ENCODE results near the gene CMTM5.

Gene CMTM5

DNA sequence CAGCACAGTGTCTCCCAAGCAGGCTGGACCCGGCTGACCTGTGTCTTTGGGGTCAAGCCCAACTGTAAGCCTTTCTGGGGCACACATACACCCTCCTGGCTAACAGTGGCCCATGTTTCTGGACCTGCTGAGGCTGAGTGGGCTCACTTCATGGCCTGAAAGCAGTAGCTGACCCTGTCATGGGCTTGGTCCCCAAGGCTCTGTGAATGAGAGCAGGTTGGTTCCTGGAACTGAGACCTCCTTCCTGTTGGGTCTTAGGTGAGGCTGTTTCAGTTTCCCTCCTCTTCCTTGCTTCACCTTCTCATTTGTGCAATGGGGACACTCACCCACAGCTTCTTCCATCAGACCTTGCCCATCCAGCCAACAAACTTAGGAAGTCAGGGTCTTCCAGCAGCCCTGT lies 5.0 kb upstream of the CMTM5 start:
- DNase-seq (ENCODE audit: insufficient read length): no peak
- no peak for FAIRE-seq
- no peak for TF ChIP-seq TAF1 (IDR thresholded peaks at IDR 0.05; ENCODE audit: borderline replicate concordance, low read depth, low read length)
- TF ChIP-seq POLR2A (IDR thresholded peaks at IDR 0.05; ENCODE audit: low read depth, low read length): no peak
- TF ChIP-seq POLR2AphosphoS5 (IDR thresholded peaks at IDR 0.05; ENCODE audit: low read depth, low read length): no peak

DNA sequence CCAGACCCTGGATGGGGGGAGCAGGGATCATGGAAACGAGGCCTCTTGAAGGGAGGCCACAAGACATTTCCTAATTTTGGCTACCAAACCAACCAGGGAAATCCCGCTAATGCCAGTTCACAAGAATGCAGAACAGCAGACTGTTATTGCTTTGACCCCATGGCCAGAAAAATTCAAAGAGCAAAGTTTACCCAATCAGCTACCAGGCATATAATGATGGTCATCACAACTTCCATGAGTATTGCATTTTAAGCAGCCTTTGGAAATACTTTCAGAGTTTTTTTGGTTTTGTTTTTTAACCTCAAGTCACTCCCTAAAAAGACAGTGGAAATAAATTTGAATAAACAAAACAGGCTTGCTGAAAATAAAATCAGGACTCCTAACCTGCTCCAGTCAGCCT lies 4.3 kb upstream of the CMTM5 start, which contains the start of gene IL25:
Gene IL25 (plus strand): TSS at position 301 of the 400 bp plus-strand sequence.
- DNase-seq (ENCODE audit: insufficient read length) (no peak), FAIRE-seq (no peak)
- TF ChIP-seq POLR2AphosphoS5 (IDR thresholded peaks at IDR 0.05; ENCODE audit: low read depth, low read length): no peak
- no peak for TF ChIP-seq POLR2A (IDR thresholded peaks at IDR 0.05; ENCODE audit: low read depth, low read length)
- no peak for TF ChIP-seq TAF1 (IDR thresholded peaks at IDR 0.05; ENCODE audit: borderline replicate concordance, low read depth, low read length)

DNA sequence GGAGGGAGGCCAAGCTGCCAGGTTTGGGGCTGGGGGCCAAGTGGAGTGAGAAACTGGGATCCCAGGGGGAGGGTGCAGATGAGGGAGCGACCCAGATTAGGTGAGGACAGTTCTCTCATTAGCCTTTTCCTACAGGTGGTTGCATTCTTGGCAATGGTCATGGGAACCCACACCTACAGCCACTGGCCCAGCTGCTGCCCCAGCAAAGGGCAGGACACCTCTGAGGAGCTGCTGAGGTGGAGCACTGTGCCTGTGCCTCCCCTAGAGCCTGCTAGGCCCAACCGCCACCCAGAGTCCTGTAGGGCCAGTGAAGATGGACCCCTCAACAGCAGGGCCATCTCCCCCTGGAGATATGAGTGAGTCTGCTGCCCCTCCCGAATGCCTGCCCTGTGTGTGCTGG lies 3.8 kb upstream of the CMTM5 start:
- no peak for DNase-seq (ENCODE audit: insufficient read length)
- TF ChIP-seq POLR2AphosphoS5 (IDR thresholded peaks at IDR 0.05; ENCODE audit: low read depth, low read length): no peak
- FAIRE-seq: no peak

DNA sequence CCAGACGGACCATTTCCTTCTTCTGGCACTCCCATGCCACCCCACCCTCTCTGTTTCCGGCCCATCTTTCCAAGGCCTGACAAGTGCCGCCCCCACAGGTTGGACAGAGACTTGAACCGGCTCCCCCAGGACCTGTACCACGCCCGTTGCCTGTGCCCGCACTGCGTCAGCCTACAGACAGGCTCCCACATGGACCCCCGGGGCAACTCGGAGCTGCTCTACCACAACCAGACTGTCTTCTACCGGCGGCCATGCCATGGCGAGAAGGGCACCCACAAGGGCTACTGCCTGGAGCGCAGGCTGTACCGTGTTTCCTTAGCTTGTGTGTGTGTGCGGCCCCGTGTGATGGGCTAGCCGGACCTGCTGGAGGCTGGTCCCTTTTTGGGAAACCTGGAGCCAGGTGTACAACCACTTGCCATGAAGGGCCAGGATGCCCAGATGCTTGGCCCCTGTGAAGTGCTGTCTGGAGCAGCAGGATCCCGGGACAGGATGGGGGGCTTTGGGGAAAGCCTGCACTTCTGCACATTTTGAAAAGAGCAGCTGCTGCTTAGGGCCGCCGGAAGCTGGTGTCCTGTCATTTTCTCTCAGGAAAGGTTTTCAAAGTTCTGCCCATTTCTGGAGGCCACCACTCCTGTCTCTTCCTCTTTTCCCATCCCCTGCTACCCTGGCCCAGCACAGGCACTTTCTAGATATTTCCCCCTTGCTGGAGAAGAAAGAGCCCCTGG lies 1.2 kb upstream of the CMTM5 start:
- FAIRE-seq (no peak), DNase-seq (ENCODE audit: insufficient read length) (no peak)

DNA sequence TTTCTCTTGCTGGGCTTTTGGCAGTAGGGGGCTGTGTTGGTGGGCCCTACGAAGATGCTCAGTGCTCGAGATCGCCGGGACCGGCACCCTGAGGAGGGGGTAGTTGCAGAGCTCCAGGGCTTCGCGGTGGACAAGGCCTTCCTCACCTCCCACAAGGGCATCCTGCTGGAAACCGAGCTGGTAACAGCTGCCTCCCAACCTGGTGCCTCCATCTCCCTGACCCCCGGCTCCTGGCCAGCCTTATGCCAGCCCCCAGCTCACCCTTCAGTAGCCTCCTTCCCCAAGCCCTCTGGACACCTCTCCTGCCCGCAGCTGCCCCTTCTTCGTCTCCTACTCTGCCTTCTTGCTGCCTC lies 328 bp downstream of the CMTM5 start:
- no peak for DNase-seq (ENCODE audit: insufficient read length)
- no peak for TF ChIP-seq POLR2A (IDR thresholded peaks at IDR 0.05; ENCODE audit: low read depth, low read length)
- TF ChIP-seq POLR2AphosphoS5 (IDR thresholded peaks at IDR 0.05; ENCODE audit: low read depth, low read length): no peak
- no peak for TF ChIP-seq TAF1 (IDR thresholded peaks at IDR 0.05; ENCODE audit: borderline replicate concordance, low read depth, low read length)
- FAIRE-seq: no peak

More for the DNA sequence above, 1.2 kb upstream of the CMTM5 start:
- TF ChIP-seq TAF1 (IDR thresholded peaks at IDR 0.05; ENCODE audit: borderline replicate concordance, low read depth, low read length) (no peak), POLR2AphosphoS5 (IDR thresholded peaks at IDR 0.05; ENCODE audit: low read depth, low read length) (no peak), POLR2A (IDR thresholded peaks at IDR 0.05; ENCODE audit: low read depth, low read length) (no peak)

DNA sequence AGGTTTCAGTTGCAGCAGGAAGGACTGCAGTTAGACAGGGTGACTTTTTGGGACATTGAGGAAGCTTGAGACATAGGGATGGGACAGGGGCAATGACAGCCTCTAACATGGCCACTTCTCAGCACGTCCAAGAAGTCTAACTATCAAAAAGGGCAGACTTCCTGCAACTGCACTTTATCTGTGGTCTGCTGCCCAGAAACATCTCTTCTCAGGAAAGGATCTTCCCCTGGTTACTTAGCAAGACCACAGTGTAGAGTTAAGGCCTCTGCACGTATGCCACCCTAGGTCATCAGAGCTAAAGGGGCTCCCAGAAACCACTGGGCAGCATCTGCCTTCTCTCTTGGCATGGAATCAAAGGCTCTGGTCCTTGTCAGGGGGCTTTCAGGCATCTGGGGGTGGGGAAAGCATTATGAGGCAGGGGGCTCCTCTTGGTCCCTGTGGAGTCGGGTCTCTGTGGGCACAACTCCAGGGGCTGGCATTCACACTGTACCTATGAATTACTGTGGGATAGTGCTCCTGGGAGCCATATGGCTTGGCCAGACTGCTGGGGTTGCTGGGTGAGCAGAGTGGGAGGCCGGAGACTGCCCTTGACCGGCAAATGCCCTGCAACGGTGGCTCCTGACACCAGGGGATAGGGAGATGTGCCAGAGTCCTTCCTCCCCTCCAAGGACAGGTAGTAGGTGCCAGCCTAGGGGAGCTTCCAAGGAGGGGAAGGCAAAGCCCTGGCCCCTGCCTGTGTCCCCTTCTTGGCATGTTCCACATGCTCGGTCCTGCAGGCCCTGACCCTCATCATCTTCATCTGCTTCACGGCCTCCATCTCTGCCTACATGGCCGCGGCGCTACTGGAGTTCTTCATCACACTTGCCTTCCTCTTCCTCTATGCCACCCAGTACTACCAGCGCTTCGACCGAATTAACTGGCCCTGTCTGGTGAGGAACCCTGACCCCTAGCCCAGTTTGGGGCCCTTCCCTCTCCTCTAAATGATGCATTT lies 1.0 kb downstream of the CMTM5 start:
- TF ChIP-seq TAF1 (IDR thresholded peaks at IDR 0.05; ENCODE audit: borderline replicate concordance, low read depth, low read length): no peak
- no peak for TF ChIP-seq POLR2AphosphoS5 (IDR thresholded peaks at IDR 0.05; ENCODE audit: low read depth, low read length)
- TF ChIP-seq POLR2A (IDR thresholded peaks at IDR 0.05; ENCODE audit: low read depth, low read length): no peak
- FAIRE-seq: no peak
- no peak for DNase-seq (ENCODE audit: insufficient read length)

DNA sequence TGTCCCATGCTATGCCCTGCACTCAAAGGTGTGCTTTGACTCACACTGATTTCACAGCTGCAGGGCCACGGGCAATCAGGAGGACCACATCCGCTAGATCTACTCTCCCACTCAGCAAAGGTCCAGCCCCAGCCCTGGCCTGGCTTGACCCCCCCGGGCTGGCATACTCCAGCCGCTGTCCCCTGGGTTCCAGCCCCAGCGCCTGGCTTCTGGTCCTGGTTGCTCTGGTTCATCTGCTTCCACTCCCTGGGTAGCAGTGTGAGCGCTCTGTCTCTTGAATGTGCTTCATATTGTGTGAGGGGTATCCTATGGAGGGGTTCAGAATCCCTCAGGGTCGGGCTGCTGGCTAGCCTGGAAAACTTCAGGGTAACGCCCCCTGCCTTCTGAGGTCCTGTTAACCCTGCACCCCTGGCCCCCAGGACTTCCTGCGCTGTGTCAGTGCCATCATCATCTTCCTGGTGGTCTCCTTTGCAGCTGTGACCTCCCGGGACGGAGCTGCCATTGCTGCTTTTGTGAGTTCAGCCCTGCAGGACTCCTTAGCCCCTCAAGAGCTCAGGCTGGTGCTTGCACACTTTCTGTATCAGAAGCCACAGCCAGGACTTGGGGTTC lies 1.9 kb downstream of the CMTM5 start:
- no peak for DNase-seq (ENCODE audit: insufficient read length)
- TF ChIP-seq POLR2AphosphoS5 (IDR thresholded peaks at IDR 0.05; ENCODE audit: low read depth, low read length) (no peak), TAF1 (IDR thresholded peaks at IDR 0.05; ENCODE audit: borderline replicate concordance, low read depth, low read length) (no peak), POLR2A (IDR thresholded peaks at IDR 0.05; ENCODE audit: low read depth, low read length) (no peak)
- FAIRE-seq: no peak

DNA sequence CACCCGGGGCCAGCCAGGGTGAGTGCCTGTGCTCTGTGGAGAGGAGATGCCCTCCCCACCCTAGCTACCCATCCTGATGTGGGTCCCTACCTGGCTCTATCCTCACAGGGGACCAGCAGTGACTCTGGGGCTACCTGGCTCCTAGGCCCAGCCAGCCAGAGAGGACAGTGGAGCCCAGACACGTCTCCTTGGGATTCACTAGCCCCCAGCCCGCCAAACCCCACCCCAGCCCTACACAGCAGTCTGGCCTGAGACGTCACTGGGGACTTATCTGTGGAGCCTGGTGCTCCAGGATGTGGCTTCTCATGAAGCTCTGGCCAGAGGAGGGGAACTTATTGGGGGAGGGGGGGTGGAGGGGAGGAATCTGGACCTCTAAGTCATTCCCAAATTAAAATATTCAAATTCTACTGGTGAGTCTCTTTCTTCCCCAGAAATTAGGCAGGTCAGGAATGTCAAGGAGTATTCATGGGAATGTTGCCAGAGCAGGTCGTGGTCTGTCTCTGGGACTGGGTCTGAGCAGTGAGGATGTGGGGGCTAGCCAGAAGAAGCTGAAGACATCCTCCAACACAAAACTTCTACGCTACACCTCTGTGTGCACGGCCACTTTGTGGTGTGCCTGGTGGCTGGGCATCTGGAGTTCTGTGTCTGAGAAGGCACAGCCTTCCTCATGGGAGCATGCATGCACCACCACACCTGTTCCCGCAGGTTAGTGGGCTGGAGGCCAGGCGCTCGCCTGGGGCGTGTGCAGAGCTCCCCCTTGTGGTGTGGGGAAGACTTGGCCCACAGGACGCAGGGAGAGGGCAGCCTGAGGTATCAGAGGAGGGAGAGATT lies 2.7 kb downstream of the CMTM5 start:
- FAIRE-seq (peak; percentile 60), DNase-seq (ENCODE audit: insufficient read length) (peak; percentile 82)
- TF ChIP-seq POLR2AphosphoS5 (IDR thresholded peaks at IDR 0.05; ENCODE audit: low read depth, low read length) (no peak), TAF1 (IDR thresholded peaks at IDR 0.05; ENCODE audit: borderline replicate concordance, low read depth, low read length) (no peak), POLR2A (IDR thresholded peaks at IDR 0.05; ENCODE audit: low read depth, low read length) (no peak)

DNA sequence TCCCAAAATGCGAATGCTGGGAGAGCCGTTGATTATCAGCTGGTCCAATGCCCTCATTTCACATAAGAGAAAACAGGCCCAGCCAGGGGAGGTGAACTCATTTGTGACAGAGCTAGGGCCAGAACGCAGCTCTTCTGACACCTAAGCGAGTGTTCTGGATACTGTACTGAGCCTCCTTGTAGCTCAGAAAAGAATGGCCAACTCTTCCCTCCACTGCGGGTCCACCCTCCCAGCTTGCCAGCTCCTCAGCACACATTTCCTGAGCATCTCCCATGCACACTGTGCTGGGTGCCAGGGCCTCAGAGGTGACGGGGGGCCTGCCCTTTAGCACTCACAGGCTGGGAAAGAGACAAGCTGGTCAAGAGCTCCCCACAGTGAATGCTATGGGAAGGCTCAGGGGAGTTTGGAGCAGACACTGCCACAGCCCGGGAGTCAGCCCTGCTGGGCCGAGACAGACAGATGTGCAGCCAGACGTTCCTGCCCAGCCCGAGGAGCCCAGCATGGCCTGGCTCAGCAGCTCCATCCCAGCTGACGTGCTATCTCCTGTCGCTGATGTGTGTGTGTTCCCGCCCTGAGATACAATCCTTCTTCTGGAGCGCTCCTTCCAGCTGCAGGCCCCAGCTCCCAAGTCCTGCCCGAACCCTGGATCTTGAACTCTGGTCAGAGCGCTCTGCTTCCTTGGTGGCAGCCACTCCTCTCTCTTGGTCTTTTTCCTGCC lies 3.5 kb downstream of the CMTM5 start:
- no peak for TF ChIP-seq POLR2A (IDR thresholded peaks at IDR 0.05; ENCODE audit: low read depth, low read length)
- no peak for TF ChIP-seq POLR2AphosphoS5 (IDR thresholded peaks at IDR 0.05; ENCODE audit: low read depth, low read length)
- no peak for TF ChIP-seq TAF1 (IDR thresholded peaks at IDR 0.05; ENCODE audit: borderline replicate concordance, low read depth, low read length)
- no peak for FAIRE-seq

DNA sequence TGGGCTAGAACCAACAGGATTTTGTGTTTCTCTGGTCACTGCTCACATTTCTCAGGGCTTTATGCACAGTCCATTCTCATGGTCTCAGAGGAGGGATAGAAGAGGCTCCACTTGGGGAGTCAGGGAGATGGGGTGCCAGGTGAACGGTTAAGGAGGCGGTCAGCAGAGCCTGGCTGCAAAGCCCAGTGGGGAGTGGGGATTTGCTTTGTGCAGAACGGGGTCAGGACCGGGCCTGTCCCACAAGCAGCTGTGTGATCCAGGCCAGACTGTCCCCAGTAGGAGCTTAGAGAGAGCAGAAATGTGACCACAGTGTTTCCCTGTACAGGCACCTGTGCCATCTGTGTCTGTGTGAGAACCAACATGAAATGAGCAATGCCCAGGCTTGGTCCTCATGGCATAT lies 4.1 kb downstream of the CMTM5 start:
- TF ChIP-seq TAF1 (IDR thresholded peaks at IDR 0.05; ENCODE audit: borderline replicate concordance, low read depth, low read length): no peak
- no peak for FAIRE-seq

More for the DNA sequence above, 3.5 kb downstream of the CMTM5 start:
- DNase-seq (ENCODE audit: insufficient read length): no peak

More for the DNA sequence above, 4.1 kb downstream of the CMTM5 start:
- DNase-seq (ENCODE audit: insufficient read length): no peak
